Occipital lobe (tissue), 2 donors: ENCODE measurements around the gene FN3KRP. TPM values are rescaled to one million over a fixed set of nuclear protein-coding genes. Genes with fewer than 3 reads are reported as not detected.

Source experiments
- DNase-seq: peaks from one replicate; lab custom pipeline; 2025; lab: John Stamatoyannopoulos, UW
- total RNA-seq: library from RNA; depleted of rRNA; stranded (reverse); fragments of >200 nt; gene quantifications from one replicate; pipeline ENCODE4 v1.2.3, GENCODE V29; 2014

FN3KRP gene
- total RNA-seq, 1 donor from 2014 or later, result 21.2 TPM

DNA sequence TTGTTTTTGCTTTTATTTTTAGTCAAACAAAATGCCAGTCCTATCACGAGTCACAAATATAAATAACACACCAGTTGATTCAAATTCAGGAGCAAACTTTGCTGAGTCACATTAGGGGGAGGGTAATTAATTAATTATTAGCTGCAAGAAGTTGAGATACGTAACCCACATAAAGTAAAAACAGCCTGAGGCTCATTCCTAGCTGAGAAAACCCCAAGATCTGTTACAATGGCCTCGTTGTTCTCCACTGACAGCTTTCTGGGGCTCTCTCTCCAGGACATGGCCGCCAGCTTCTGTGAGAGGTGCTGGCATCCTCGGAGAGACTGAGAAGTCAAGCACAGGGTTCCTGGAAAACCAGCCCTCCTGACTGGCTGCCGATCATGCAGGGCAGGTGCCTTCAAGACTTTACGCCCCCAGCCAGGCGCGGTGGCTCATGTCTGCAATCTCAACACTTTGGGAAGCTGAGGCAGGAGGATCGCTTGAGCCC, 29.1 kb upstream of the FN3KRP start:
- peak; percentile 26 for DNase-seq

DNA sequence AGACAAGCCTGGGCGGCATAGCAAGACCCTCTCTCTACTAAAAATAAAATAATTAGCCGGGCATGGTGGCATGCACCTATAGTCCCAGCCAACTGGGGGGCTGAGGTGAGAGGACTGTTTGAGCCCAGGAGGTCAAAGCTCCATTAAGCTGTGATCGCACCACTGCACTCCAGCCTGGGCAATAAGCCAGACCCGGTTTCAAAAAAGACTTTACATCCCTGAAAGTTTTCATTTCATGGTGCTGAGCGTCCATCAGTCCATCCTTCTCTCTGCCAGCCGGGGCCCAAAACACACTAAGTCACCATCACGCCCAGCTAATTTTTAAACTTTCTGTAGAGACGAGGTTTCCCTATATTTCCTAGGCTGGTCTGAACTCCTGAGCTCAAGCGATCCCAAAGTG, 28.6 kb upstream of the FN3KRP start:
- no peak for DNase-seq

DNA sequence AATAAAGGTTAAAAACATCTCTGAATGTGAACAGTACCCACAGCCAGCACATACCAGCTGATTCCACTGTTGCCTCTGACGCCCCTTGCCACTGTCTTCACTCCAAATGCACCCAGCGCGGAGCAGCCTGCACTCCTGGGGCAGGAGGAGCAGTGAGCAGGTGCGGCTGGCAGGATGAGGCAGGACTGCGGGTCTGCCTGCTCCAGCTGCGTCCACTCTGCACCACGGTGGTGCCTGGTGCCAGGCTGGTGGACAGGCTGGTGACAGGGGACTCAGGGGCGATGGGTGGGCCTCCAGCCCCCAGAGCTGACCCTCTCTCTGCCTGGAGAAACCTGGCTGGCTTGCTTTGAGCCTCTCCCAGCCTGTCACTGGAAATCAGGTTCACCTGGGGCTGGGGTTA, 27.4 kb upstream of the FN3KRP start:
- DNase-seq, result no peak

DNA sequence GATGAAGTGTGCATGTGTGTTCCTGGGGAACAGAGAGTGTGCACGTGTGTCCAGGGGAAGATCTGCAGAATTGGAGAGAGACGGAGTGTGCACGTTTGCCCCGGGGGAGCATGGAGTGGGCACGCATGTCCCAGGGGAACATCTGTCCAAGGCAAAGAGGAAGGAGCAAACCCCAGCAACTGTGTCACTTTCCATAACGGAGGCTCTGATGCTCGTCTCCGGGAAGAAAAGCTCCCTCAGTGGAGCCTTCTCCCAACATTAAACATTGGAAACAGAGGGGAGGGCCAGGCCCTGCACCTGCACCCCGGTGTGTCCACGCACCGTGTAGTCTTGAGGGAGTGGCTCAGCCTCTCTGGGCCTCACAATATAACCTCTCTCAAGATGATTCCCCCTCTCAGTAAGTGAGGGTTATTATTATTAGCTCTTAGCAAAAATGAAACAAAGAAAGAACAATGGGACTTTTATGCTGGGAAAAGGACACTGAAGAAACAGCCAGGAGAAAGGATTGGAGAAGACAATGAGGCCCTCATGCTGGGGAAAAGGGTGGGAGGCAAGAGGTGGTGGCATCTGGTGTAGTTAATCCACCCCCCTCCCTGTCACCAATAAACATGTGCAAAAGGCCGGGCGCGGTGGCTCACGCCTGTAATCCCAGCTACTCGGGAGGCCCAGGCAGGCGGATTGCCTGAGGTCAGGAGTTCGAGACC, 25.6 kb upstream of the FN3KRP start:
- peak; percentile 35 for DNase-seq

DNA sequence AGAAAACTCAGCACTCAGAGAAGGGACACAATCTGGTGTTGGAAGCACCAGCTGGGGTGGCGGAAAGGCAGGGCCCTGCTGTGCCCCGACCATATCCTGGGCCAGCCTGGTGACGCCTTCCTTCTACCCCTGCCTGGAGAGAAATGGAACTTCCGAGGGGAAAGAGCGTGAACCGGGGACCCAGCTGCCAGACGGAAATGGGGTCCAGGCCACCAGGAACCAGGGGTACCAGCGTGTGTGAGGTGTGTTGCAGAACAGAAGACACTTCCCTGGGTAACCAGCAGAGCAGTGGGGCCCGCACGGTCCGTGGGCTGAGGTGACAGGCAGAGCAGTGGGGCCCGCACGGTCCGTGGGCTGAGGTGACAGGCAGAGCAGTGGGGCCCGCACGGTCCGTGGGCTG, 24.8 kb upstream of the FN3KRP start:
- DNase-seq, result no peak

DNA sequence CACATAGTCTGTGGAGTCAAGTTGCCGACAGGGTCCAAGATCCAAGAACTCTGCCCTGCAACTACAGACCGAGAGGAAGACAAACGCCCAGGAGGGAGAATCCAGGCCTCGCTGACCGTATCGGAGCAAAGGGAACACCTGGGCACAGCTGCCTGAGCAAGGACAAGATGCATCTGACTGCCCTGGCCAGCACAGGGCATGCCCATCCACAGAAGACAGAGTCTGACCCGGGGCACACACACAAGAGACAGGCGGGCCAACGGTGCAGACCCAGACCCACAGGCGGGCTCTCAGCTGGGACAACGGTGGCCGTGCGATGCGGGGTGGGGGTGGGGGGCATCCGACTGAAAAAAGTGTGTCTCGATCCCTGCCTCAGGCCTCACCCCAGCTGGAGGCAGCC, 24.2 kb upstream of the FN3KRP start:
- no peak for DNase-seq

DNA sequence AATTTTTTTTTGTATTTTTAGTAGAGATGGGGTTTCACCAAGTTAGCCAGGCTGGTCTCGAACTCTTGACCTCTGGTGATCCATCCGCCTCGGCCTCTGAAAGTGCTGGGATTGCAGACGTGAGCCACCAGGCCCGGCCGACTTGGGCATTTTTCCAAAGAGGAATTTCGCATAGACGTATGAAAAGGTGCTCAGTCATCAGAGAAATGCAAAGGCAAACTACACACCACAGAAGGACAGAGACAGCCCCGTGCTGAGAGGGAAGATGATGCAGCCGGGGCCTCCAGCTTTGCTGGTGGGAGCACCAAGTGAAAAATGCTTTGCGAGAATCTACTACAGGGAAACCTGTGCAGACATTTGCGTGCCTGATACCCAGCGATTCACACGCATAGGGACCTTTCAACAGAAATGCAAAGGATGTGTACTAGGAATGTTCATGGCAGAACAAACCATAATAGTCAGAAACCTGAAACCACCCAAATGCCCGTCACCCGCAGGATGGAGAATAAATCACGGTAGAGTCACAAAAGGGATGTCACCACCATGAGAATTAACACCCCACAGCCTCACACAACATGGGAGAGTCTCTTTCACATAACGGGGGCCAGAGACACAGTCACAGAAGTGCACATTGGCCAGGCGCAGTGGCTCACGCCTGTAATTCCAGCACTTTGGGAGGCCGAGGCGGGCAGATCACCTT, 23.2 kb upstream of the FN3KRP start:
- DNase-seq, result no peak

DNA sequence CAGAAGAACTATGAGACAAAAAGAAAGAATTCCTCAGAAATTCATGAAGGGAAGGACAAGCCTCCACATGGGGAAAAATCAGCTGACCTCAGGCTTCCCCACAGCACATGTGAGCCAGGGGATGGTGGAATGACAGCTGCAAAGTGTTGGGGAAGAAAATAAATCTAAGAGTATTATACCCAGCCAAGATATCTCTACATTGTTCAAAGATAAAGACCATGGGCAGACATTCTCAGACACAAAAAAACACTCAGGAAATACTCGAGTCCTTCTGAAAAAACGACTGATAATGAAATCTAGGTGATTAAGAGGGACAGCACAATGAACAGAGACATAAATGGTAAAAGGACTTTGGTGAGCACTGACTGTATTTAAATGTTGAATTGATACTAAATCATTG, 21.9 kb upstream of the FN3KRP start:
- no peak for DNase-seq

DNA sequence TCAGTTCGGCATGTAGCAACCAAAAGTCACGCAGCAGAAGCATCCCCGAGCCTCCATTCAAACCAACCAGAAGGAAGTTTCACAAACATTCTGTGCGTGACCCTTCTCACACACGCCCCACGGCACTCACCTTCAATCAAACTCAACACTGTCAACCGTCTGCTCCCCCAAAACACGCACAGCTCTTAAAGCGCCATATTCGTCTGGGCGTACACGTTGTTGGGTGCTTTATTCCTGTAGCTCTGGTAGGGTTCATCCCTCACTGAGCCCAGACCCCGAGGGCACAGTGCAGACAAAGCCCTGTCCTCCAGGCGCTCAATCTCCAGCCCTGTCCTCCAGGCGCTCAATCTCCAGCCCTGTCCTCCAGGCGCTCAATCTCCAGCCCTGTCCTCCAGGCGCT, 20.2 kb upstream of the FN3KRP start:
- no peak for DNase-seq

DNA sequence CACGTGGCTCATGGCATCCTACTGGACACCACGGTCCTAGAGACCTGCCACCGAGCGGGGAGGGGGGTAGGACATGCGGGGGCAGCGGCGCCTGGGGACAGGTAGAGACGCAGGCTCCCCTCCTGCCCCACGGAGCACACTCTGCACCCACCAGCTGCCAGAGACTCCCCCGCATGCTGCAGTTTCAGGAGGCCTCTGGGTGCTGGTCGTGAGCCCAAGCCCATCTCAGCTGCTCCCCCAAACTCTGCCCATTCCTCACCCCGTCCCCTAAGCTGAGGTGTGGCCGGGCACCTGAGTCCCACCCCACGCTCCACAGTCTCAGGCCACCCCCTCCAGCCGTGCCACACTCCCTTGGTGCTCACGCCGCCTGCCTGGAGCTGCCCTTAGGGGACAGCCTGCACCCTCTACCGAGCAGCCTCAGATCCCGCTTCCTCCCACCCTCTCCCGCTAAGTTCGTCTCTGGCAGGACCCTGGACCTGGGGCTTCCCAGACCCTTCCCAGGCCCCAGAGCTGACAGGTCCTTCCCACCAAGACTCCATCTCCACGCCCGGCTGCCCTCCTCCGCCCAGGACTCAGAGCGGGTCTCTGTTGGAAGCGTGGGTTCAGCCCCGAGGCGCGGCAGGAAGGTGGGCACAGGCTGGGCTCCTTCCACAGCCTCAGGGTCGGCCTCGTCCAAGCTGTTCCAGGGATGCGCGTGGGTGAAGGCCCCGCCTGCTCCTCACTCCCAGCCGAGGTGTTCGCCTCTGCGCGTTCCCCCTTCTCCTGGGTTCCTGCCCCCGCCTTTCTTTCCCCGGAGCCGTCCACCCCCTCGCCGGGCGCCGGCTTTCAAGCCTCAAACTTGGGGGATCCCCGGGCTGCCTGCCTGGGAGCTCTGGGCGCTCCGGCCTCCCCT, 19.3 kb upstream of the FN3KRP start:
- peak; percentile 34 for DNase-seq

DNA sequence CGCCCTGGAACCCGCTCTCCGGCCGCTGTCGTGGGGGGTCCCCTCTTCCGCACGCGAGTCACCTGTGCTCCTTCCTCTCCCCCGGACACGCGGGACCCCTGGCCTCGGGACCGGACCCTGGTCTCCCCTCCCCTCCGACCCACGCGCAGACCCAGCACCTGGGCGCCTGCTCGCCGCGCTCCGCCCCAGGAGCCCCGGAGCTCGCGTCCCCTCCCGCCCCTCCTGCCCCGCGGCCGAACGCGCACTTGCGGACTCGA, 18.8 kb upstream of the FN3KRP start:
- no peak for DNase-seq

DNA sequence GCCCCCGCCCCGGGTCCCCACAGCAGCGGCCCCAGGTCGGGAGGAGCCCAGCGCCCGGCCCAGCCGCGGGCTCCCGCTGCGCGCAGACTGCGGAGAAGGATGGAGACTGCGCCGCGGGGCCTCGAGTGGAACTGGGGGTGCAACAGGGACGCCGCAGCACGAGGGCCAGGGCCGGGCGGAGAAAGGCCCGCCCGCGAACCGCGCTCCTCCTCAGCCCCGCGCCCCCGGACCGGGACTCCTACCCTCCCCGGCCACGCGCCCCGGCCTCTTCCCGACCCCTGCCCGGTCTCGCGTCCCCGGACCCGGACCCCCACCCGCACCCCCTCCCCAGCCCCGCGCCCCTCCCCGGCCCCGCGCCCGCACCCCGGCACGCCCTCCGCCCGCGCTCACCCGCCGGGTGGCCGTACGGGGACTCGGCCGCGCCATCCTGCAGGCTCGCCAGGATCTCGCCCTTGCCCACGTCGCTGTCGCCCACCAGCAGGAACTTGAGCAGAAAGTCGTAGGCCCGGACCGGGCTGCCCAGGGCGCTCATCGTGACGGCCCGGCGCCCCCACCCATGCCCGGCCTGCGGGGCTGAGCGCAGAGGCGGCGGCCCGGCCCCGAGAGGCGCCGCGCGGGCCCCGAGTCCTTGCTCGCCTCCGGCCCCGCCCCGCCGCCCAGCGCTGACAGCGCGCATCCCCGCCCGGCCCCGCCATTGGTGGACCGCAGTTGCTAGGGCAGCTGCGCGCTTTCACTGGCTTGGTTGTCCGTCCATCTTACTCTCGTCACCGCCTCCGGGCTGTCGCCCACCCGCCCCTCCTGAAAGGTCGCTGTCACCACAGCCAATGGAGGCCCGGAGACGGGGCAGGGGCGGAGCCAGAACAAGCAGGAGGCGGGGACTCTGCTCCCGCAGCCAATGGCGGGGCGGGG, 18.2 kb upstream of the FN3KRP start, which contains the start of gene RAB40B:
Gene RAB40B (minus strand): TSS at position 634 of the 909 bp plus-strand sequence. CDS start 102 bp downstream, at position 532.
- peak; percentile 100 for DNase-seq

DNA sequence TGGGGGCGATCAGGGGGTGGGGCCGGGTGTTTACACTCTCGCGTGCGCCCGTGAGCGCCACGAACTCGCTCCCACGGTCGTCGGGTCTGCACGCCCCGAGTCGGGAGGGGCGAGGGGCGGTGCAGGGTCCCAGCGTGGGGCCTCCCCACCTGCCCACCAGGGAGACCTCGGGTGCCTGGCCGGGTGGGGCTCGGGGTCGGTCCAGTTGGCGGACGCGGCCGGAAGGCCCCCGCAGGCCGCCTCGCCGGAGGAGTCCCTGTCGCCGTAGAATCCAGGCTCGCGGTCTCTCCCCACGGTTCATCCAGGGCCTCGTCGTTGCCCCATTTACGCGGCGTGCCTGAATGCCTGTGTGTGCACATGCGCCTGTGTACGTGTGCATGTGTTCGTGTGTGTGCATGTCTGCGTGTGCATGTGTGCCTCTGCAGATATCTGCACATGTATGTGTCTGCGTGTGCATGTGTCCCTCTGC, 17.5 kb upstream of the FN3KRP start:
- DNase-seq, result no peak

DNA sequence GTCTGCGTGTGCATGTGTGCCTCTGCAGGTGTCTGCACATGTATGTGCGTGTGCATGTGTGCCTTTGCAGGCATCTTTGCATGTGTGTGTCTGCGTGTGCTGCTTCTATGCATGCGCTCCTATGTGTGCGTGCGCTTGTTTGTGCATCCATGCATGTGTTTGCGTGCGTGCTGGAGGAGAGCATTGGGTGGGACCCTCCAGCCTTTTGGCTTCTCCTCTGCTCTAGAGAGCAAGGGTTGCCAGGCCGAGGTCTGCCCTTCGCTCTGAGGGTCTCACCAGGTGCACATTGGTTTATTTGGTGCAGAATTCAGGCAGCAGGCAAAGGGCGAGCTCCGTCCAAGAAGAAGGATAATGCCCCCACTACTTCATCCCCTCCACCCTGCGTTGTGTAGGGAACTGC, 17.0 kb upstream of the FN3KRP start:
- no peak for DNase-seq

DNA sequence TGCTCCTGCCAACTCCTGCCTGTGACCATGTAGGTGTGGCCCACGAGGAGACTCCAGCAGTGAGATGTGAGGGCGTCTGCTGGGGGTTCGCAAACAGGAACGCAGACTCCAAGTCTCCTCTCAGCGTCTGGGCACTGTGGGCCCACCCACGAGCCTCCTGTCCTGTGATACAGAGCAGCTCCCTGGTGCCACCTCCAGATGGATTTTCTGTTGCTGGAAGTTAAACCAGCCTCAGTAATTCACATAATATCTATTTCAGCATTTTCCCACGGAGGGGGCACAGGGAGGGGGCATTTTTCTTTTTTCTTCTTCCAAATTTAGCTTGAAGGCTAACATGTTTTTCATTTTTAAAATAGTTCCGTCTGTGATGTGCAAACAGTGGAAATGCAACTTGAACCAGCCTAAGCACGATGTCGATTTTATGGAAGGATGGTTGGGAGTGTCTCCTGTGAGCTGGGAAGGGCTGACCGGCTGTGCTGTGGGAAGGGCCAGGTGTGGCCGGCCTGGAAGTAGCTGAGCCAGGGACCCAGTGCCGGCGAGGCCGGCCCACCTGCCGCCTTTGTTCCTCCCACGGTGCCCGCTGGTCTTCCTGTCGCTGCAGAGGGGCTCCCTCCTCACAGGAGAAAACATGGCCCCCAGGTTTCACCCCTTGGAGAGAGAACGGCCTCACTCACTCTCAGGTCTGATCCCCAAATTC, 14.1 kb upstream of the FN3KRP start:
- DNase-seq, result peak; percentile 70

DNA sequence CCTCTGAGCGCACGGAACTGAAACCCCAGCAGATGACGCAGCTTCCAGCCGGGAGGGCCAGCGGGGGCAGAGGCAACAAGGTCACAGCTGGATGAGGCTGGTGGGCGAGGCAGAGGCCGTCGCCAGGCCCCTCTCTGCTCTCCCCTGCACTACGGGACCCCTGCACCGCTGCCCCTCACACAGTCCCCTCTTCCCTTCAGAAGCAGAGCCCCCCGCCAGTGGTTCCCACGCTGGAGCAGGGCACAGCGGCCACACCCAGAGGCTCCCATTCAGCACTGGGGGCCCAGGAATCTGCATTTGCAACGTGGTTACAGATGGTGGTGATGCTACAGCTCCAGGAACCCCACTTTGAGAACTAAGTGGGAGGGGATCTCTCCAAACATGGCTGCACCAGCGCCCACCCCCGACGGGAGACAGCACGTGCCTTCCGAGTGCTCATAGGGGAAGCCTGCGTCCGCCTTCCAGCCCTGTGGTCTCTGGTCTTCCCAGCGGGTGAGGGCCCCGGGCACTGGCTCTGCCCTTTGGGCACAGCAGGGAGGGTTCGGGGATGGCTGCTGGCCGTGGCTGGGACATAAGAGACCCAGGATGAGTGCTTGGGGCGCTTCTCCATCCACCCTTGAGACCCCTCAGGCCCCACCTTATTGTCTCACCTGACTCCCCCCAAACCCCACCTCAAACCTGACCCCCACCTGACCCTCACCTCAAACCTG, 13.3 kb upstream of the FN3KRP start:
- no peak for DNase-seq

DNA sequence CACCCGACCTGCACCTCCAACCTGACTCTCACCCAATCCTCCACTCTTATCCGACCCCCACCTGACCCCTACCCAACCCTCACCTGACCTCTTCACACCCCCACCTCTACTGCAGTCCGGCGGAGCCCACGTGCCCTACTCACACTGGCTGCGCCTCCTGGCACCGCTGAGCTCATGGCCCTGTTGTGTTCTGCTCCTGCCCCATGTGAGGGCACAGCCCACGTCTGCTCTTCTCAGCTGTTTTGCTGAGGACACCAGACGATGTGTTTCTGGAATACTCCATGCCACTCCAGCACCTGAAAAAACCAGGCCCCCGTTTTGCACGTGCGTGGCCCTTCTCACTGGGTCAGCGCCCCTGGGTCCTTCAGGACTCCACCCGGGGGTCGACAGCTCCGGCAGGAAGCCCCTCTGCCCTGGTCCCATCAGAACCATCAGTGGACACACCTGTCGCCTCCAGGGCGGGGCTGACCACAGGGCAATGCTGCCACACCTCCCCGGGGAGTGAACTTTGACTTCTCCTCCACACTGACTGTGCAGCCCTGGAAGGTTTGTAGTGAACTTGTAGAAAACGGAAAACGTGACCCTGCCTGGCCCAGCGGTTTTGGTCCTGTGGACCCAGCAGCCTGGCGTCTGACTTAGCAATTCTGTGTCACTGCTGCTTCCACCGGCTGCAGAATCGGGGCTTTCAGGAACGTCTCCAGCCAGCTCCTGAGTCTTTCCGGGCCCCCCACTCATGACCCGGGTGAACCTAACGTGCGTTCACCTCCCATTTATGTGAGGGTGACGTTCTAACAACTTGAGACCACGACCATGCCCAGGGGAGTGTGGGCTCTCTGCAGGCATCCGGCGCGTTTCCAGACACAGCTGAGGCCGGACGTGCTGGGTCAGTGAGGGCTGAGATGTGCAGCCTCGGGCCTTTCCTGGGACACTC, 12.3 kb upstream of the FN3KRP start:
- no peak for DNase-seq

DNA sequence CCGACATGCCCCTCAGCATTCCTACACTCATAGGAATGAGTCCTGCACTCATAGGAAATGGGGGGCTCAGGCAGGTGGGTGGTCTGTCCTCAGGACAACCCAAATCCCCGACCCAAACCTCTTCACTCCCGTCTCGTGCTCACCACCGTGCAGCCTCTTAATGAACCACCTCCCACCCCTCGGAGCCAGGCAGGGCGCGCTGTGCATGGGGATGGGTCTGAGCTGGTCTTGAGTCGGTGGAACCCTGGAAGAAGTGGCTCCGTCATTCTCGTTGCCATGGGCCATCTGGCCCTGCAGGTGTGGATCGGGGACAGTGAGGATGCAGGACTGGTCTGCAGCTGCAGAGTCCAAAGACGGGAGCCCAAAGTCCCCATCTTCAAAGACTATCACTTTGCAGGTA, 11.6 kb upstream of the FN3KRP start:
- DNase-seq, result no peak

DNA sequence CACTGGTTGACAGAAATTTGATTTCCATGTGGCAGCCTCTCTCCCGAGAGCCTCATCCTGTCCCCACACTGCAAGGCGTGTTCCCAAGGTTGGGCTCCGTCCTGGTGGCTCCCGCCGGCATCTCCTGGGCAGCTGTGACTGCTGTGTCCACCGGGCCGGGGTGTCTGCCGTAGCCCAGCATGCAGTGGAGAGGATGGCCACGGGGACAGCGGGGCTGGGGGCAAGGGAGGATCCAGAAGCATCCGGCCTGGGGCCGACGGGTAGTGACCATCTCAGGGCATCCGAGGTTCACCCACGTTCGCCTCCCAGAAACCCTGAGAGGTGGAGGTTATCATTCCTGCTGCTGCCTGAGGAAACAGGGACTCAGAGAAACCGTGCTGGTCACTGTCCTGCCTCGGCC, 10.8 kb upstream of the FN3KRP start:
- no peak for DNase-seq
